ENCODE data around the gene AP2A1. TPM values are rescaled to one million over a fixed set of nuclear protein-coding genes. Genes with fewer than 3 reads are reported as not detected.

The AP2A1 gene
- total and polyA plus RNA-seq, 10 of the 15 experiments (the other 5 are each of a cell fraction or from before 2014, with no cell fraction given): 0.68 to 78.8 (median 33.8) TPM

- TF ChIP-seq BCLAF1 (IDR thresholded peaks at IDR 0.05): peak; percentile 88
- TF ChIP-seq IRF3 (IDR thresholded peaks at IDR 0.05): no peak
- peak; percentile 96 for TF ChIP-seq CREB1 (IDR thresholded peaks at IDR 0.05; ENCODE audit: low read depth)
- TF ChIP-seq NKRF (conservative IDR thresholded peaks at IDR 0.05): no peak
- peak; percentile 68; the same call in 1 of the 2 replicates for TF ChIP-seq STAT1 (conservative IDR thresholded peaks at IDR 0.05)
- peak; percentile 81 for TF ChIP-seq BACH1 (IDR thresholded peaks at IDR 0.05; ENCODE audit: borderline replicate concordance)
Observed at GRCh38 chr19:49850487-49851342, 83.9 kb downstream of the AP2A1 start, which contains the start of gene PTOV1 (continued).

Measured in GM12878 (cell line).